GM12873 (cell line): ENCODE measurements around the gene EID3.

Source experiments
- TF ChIP-seq, protein P1 (sequence below): IDR thresholded peaks from 2 replicates; pipeline ENCODE4 v1.5.1; 2012; ENCODE audit warnings: low read depth, mild to moderate bottlenecking, moderate library complexity, low read length, control low read depth; ENCODE audit not compliant: insufficient read depth; ENCODE audit errors: missing control alignments

Gene EID3

DNA sequence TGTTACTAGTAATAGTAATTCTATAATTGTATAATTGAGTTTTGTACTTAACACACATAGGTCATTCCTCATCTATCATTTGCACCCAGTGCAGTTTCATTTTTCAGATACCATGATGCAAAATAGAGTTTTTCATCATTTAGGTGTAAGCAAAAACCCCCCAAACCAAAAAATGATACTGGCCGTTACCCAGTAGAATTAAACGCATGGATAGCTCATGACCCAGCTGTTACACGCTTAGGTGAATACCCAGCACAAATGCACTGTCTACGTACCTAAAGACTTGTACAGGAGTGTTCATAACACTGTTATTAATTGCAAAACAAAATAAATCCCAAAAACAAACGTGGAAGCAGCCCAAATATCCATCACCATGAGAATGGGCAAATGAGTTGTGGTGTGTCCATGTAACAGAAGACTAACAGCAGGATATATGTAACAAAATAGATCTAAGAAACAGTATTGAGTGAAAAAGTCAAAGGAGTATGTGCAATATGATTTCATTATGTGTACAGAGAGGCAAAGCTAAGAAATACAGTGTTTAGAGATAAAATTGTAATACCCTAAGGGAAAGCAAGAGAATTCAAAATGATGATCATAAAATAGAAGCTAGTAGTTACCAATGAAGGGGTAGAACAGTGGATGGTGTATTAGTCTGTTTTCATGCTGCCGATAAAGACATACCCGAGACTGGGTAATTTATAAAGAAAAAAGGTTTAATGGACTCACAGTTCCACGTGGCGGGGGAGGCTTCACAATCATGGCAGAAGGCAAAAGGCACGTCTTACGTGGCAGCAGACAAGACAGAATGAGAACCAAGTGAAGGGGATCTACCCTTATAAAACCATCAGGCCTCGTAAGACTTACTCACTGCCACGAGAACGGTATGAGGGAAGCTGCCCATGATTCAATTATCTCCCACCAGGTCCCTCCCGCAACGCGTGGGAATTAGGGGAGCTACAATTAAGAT, 49.8 kb downstream of the EID3 start:
- TF ChIP-seq, protein P1, sequence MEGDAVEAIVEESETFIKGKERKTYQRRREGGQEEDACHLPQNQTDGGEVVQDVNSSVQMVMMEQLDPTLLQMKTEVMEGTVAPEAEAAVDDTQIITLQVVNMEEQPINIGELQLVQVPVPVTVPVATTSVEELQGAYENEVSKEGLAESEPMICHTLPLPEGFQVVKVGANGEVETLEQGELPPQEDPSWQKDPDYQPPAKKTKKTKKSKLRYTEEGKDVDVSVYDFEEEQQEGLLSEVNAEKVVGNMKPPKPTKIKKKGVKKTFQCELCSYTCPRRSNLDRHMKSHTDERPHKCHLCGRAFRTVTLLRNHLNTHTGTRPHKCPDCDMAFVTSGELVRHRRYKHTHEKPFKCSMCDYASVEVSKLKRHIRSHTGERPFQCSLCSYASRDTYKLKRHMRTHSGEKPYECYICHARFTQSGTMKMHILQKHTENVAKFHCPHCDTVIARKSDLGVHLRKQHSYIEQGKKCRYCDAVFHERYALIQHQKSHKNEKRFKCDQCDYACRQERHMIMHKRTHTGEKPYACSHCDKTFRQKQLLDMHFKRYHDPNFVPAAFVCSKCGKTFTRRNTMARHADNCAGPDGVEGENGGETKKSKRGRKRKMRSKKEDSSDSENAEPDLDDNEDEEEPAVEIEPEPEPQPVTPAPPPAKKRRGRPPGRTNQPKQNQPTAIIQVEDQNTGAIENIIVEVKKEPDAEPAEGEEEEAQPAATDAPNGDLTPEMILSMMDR: no peak

DNA sequence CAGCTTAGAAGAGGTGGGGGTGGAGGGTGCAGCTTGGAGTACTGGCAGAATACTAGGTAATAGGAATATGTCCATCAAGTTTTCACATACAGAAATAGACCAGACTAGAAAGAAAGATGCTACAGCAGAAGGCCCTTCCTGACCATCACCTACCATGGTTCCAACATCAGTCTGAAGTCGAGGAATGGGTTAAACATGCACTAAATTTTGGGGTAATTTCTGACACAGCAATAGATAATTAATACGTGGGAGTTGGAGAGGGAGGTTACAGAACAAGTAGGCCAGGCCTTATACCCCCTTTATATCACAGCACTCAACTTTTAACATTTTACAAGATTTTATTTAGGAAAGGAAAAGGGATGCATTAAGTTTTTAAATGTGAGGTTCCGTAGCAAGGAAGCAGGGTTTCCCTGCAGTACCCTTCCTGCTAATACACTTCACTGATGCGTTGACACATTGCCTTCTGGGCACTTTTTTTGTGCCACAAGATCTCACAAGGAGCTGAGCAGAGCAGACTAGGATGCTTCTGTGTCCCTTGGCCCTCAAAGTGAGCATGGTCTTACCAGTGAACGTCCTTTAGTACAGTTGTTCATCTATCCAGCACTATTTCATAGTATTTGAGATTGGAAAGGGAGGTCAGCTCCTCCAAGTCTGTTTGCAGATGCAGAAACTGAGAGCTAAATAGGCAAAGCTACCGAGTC, 50.8 kb downstream of the EID3 start:
- TF ChIP-seq, protein P1: no peak
